Immature natural killer cell (primary cell): ENCODE results near the gene SMCHD1. TPM values are rescaled to one million over a fixed set of nuclear protein-coding genes. Genes with fewer than 3 reads are reported as not detected.
"Not testable (repeated sequence)": the region's sequence is repeated elsewhere in the genome, so short reads cannot be mapped to it uniquely, and the experiment has no call there.

Source experiments
- DNase-seq, 3 donors: peaks; one replicate each; pipeline ENCODE4 v3.0.0; 2022; ENCODE audit warnings: mixed read lengths in 1 of 3
- H3K27ac Mint-ChIP-seq, 6 donors: one replicate each; pipeline ENCODE4 v1.8.0; 2020; ENCODE audit warnings: mixed read lengths in 6 of 6, mild to moderate bottlenecking in 5 of 6, inconsistent platforms in 4 of 6, moderate library complexity in 3 of 6
- H3K27me3 Mint-ChIP-seq, 3 donors: one replicate each; pipeline ENCODE4 v1.8.0; 2020 to 2021; ENCODE audit warnings: low read depth in 3 of 3, mild to moderate bottlenecking in 3 of 3, mixed read lengths in 3 of 3, moderate library complexity in 3 of 3, inconsistent platforms in 1 of 3
- H3K36me3 Mint-ChIP-seq, 3 donors: one replicate each; pipeline ENCODE4 v1.8.0; 2020; ENCODE audit warnings: mixed read lengths in 3 of 3, inconsistent platforms in 2 of 3, mild to moderate bottlenecking in 2 of 3
- H3K4me1 Mint-ChIP-seq, 2 donors: one replicate each; pipeline ENCODE4 v1.8.0; 2020; ENCODE audit warnings: inconsistent platforms in 2 of 2, mild to moderate bottlenecking in 2 of 2, mixed read lengths in 2 of 2, moderate library complexity in 1 of 2
- H3K4me3 Mint-ChIP-seq, 5 donors: one replicate each; pipeline ENCODE4 v1.8.0; 2020; ENCODE audit warnings: mild to moderate bottlenecking in 5 of 5, mixed read lengths in 5 of 5, inconsistent platforms in 3 of 5, moderate library complexity in 3 of 5
- H3K9me3 Mint-ChIP-seq, 6 donors: one replicate each; pipeline ENCODE4 v1.8.0; 2020; ENCODE audit warnings: mild to moderate bottlenecking in 6 of 6, mixed read lengths in 6 of 6, inconsistent platforms in 4 of 6, moderate library complexity in 3 of 6
- polyA plus RNA-seq, 3 donors: library from polyadenylated mRNA; unstranded; fragments of 300-500 nt; fragmentation: Illumina TruSeq; gene quantifications; one replicate each; pipeline ENCODE4 v1.2.3, GENCODE V29; 2021

Gene SMCHD1
- polyA plus RNA-seq, 3 donors from 2014 or later: 13.9 to 31.0 (median 17.8) TPM

- DNase-seq: no peak
- H3K27ac Mint-ChIP-seq: no peak overlapping the region
- no peaks in the 10 kb centered on the region for H3K36me3 Mint-ChIP-seq
- H3K4me3 Mint-ChIP-seq: no peak overlapping the region
- peaks cover 14 to 16% of the 10 kb centered on the region in 2 donors for H3K4me1 Mint-ChIP-seq
- H3K9me3 Mint-ChIP-seq: peaks cover 0 to 3% (median 0%) of the 10 kb centered on the region in 6 donors
- peaks cover under 1 to 13% (median 8%) of the 10 kb centered on the region in 3 donors for H3K27me3 Mint-ChIP-seq
These were observed 187.6 kb downstream of the SMCHD1 start for GRCh38 chr18:2843146-2843545.

- Mint-ChIP-seq H3K27ac (no peak overlapping the region), H3K9me3 (no peaks in the 10 kb centered on the region), H3K4me3 (peak overlapping the region in 1 of 5 donors; percentile 23), H3K4me1 (peaks cover 22 to 23% of the 10 kb centered on the region in 2 donors), H3K36me3 (no peaks in the 10 kb centered on the region), H3K27me3 (peaks cover 8 to 28% (median 8%) of the 10 kb centered on the region in 3 donors)
- no peak for DNase-seq
These were observed 189.6 kb downstream of the SMCHD1 start for GRCh38 chr18:2845172-2845571.

GRCh38 chr18:2846636-2847316, 191.2 kb downstream of the SMCHD1 start, which contains the start of gene EMILIN2:
TSS of gene EMILIN2 (plus strand) at chr18:2847006. CDS start at chr18:2847189, 183 bp downstream.
- Mint-ChIP-seq H3K36me3 (peaks cover 0 to 5% (median 4%) of the 10 kb centered on the region in 3 donors), H3K27me3 (peaks cover 8 to 31% (median 8%) of the 10 kb centered on the region in 3 donors), H3K9me3 (no peaks in the 10 kb centered on the region), H3K4me1 (peaks cover 22 to 23% of the 10 kb centered on the region in 2 donors), H3K4me3 (peak within 1 kb of the TSS; percentile 79 to 88 (median 86)), H3K27ac (peak within 1 kb of the TSS in 1 of 6 donors; percentile 83)
- peak; percentile 13 to 26 (median 21) for DNase-seq

- peaks cover 0 to 5% (median 4%) of the 10 kb centered on the region in 3 donors for H3K36me3 Mint-ChIP-seq
- peak overlapping the region in 1 of 6 donors; percentile 28 for H3K27ac Mint-ChIP-seq
- no peaks in the 10 kb centered on the region for H3K9me3 Mint-ChIP-seq
- H3K4me1 Mint-ChIP-seq: peaks cover 22 to 23% of the 10 kb centered on the region in 2 donors
- peak overlapping the region; percentile 77 to 86 (median 83) for H3K4me3 Mint-ChIP-seq
- peak in 1 of 3 donors; percentile 4 for DNase-seq
- H3K27me3 Mint-ChIP-seq: peaks cover 8 to 31% (median 8%) of the 10 kb centered on the region in 3 donors
These were observed 192.1 kb downstream of the SMCHD1 start for GRCh38 chr18:2847317-2848246.

- H3K4me3 Mint-ChIP-seq: peak overlapping the region; percentile 69 to 86 (median 79)
- H3K27ac Mint-ChIP-seq: no peak overlapping the region
- no peak for DNase-seq
- H3K9me3 Mint-ChIP-seq: no peaks in the 10 kb centered on the region
- H3K36me3 Mint-ChIP-seq: peaks cover 0 to 5% (median 4%) of the 10 kb centered on the region in 3 donors
- peaks cover 4 to 31% (median 8%) of the 10 kb centered on the region in 3 donors for H3K27me3 Mint-ChIP-seq
- peaks cover 22 to 23% of the 10 kb centered on the region in 2 donors for H3K4me1 Mint-ChIP-seq
These were observed 193.0 kb downstream of the SMCHD1 start for GRCh38 chr18:2848247-2849246.

- Mint-ChIP-seq H3K36me3 (peaks cover 0 to 5% (median 4%) of the 10 kb centered on the region in 3 donors), H3K9me3 (no peaks in the 10 kb centered on the region), H3K4me1 (peaks cover 21 to 23% of the 10 kb centered on the region in 2 donors), H3K27ac (no peak overlapping the region), H3K27me3 (peaks cover 2 to 31% (median 8%) of the 10 kb centered on the region in 3 donors), H3K4me3 (no peak overlapping the region)
- DNase-seq: no peak
These were observed 195.3 kb downstream of the SMCHD1 start for GRCh38 chr18:2850816-2851215.

GRCh38 chr18:2851771-2852170, 196.2 kb downstream of the SMCHD1 start:
- Mint-ChIP-seq H3K4me1 (peaks cover 14 to 15% of the 10 kb centered on the region in 2 donors), H3K27ac (no peak overlapping the region), H3K9me3 (no peaks in the 10 kb centered on the region), H3K27me3 (peaks cover 2 to 24% (median 8%) of the 10 kb centered on the region in 3 donors), H3K4me3 (no peak overlapping the region), H3K36me3 (peaks cover 0 to 5% (median 4%) of the 10 kb centered on the region in 3 donors)
- no peak for DNase-seq

GRCh38 chr18:2852460-2852859, 196.9 kb downstream of the SMCHD1 start:
- H3K27ac Mint-ChIP-seq, DNase-seq, H3K4me3 Mint-ChIP-seq, H3K36me3 Mint-ChIP-seq, H3K9me3 Mint-ChIP-seq: not testable (repeated sequence)
- Mint-ChIP-seq H3K4me1 (peaks cover 13 to 14% of the 10 kb centered on the region in 2 donors), H3K27me3 (peaks cover 2 to 24% (median 8%) of the 10 kb centered on the region in 3 donors)

- Mint-ChIP-seq H3K4me3 (no peak overlapping the region), H3K36me3 (peaks cover 0 to 5% (median 4%) of the 10 kb centered on the region in 3 donors), H3K4me1 (peaks cover 5 to 7% of the 10 kb centered on the region in 2 donors), H3K27me3 (peaks cover 0 to 17% (median 5%) of the 10 kb centered on the region in 3 donors), H3K9me3 (no peaks in the 10 kb centered on the region), H3K27ac (no peak overlapping the region)
- DNase-seq: no peak
These were observed 197.8 kb downstream of the SMCHD1 start for GRCh38 chr18:2853173-2853925.

GRCh38 chr18:2853926-2854664, 198.6 kb downstream of the SMCHD1 start:
- Mint-ChIP-seq H3K27ac (no peak overlapping the region), H3K4me1 (peaks cover 0 to under 1% of the 10 kb centered on the region in 2 donors), H3K4me3 (no peak overlapping the region)

More at GRCh38 chr18:2853926-2854664, 198.6 kb downstream of the SMCHD1 start:
- no peak for DNase-seq
- Mint-ChIP-seq H3K27me3 (peaks cover 0 to 9% (median 1%) of the 10 kb centered on the region in 3 donors), H3K9me3 (no peaks in the 10 kb centered on the region), H3K36me3 (peaks cover 0 to 5% (median 4%) of the 10 kb centered on the region in 3 donors)
